ENCODE results near the gene RFPL3. TPM values are rescaled to one million over a fixed set of nuclear protein-coding genes. Genes with fewer than 3 reads are reported as not detected.

Gene RFPL3
- total RNA-seq, 1 experiment from 2014 or later, result not detected

DNA sequence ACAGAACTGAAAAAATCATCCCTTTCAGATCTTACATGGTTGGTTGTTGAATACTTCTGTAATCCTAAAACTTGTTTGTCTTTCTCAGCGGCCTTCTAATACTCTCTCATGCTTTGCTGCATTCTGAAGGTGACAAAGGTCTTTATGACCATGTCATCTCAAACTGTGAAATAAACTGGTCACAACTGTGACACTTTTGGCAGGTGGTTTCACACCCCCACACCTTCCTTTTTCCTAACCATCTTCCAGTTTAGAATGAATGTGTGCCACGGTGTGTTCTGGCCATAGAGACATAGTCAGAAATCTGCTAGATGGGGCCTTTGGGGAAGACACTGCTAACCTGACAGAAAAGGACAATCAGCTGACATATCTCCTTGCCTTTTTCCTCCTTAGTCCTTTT, 14.7 kb upstream of the RFPL3 start:
- H3K4me3 ChIP-seq (ENCODE audit: low read depth in 2 of 2, low read length in 2 of 2), result no peak overlapping the region
- H3K9me3 ChIP-seq (ENCODE audit: control insufficient read depth, insufficient read depth, low read depth, low read length), result no peaks in the 10 kb centered on the region
- no peaks in the 10 kb centered on the region for H3K36me3 ChIP-seq (ENCODE audit: control insufficient read depth, insufficient read depth, low read length)
- CTCF ChIA-PET, result no interaction called here
- intact Hi-C loops (cut with micrococcal nuclease; ENCODE audit: unreplicated experiment), result no loop called here
- DNase-seq (ENCODE audit: low read depth, low spot score) (no peak), ATAC-seq (no peak)
- H3K27me3 ChIP-seq (ENCODE audit: control insufficient read depth, insufficient read depth, low read length), result no peaks in the 10 kb centered on the region; the same call in 1 of the 2 replicates
- TF ChIP-seq SIN3A (IDR thresholded peaks at IDR 0.05; ENCODE audit: borderline replicate concordance, insufficient read depth, low read depth, low read length) (no peak), POLR2AphosphoS5 (IDR thresholded peaks at IDR 0.05; ENCODE audit: low read depth, low read length) (no peak), TCF7L2 (IDR thresholded peaks at IDR 0.05; ENCODE audit: low read depth, low read length) (no peak)
- TF ChIP-seq, protein P1, sequence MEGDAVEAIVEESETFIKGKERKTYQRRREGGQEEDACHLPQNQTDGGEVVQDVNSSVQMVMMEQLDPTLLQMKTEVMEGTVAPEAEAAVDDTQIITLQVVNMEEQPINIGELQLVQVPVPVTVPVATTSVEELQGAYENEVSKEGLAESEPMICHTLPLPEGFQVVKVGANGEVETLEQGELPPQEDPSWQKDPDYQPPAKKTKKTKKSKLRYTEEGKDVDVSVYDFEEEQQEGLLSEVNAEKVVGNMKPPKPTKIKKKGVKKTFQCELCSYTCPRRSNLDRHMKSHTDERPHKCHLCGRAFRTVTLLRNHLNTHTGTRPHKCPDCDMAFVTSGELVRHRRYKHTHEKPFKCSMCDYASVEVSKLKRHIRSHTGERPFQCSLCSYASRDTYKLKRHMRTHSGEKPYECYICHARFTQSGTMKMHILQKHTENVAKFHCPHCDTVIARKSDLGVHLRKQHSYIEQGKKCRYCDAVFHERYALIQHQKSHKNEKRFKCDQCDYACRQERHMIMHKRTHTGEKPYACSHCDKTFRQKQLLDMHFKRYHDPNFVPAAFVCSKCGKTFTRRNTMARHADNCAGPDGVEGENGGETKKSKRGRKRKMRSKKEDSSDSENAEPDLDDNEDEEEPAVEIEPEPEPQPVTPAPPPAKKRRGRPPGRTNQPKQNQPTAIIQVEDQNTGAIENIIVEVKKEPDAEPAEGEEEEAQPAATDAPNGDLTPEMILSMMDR (IDR thresholded peaks at IDR 0.05), result no peak
- TF ChIP-seq, protein P2, sequence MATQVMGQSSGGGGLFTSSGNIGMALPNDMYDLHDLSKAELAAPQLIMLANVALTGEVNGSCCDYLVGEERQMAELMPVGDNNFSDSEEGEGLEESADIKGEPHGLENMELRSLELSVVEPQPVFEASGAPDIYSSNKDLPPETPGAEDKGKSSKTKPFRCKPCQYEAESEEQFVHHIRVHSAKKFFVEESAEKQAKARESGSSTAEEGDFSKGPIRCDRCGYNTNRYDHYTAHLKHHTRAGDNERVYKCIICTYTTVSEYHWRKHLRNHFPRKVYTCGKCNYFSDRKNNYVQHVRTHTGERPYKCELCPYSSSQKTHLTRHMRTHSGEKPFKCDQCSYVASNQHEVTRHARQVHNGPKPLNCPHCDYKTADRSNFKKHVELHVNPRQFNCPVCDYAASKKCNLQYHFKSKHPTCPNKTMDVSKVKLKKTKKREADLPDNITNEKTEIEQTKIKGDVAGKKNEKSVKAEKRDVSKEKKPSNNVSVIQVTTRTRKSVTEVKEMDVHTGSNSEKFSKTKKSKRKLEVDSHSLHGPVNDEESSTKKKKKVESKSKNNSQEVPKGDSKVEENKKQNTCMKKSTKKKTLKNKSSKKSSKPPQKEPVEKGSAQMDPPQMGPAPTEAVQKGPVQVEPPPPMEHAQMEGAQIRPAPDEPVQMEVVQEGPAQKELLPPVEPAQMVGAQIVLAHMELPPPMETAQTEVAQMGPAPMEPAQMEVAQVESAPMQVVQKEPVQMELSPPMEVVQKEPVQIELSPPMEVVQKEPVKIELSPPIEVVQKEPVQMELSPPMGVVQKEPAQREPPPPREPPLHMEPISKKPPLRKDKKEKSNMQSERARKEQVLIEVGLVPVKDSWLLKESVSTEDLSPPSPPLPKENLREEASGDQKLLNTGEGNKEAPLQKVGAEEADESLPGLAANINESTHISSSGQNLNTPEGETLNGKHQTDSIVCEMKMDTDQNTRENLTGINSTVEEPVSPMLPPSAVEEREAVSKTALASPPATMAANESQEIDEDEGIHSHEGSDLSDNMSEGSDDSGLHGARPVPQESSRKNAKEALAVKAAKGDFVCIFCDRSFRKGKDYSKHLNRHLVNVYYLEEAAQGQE (IDR thresholded peaks at IDR 0.05; ENCODE audit: insufficient read depth in 1 of 2, low read depth in 2 of 2, low read length in 1 of 2), result no peak
- no peaks in the 10 kb centered on the region for H3K4me1 ChIP-seq (ENCODE audit: control insufficient read depth, insufficient read depth, low read length)
- POLR2A ChIA-PET, result no interaction called here
- no peak overlapping the region for H3K27ac ChIP-seq (ENCODE audit: low read length)
- in situ Hi-C loops (cut with HindIII; ENCODE audit: low pct_unique_long_range_greater_than_20kb, low sequenced_read_pairs), result no loop called here
- no TSS peak for BruUV-seq (replicated peaks)

DNA sequence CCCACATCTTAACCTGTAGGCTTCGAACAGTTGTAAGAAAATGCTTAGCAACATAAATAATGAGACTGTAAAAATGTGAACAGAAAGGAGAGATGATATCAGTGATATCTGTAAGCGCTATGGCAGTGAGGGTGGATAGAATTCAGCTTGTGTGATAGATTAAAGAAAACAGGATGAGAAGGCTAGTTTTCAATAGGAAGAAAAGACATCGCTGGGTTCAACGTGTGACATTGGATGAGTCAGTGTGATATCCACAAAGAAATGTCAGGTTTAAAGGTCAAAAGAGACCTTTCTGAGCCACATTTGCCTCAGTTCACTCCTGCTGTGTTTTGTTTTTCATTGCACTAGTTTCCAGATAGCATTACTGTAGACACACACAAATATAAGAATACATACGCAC, 13.7 kb upstream of the RFPL3 start:
- BruUV-seq (replicated peaks), result no TSS peak

More for the DNA sequence above, 13.7 kb upstream of the RFPL3 start:
- Histone ChIP-seq H3K27me3 (ENCODE audit: control insufficient read depth, insufficient read depth, low read length) (no peaks in the 10 kb centered on the region; the same call in 1 of the 2 replicates), H3K4me1 (ENCODE audit: control insufficient read depth, insufficient read depth, low read length) (no peaks in the 10 kb centered on the region), H3K4me3 (ENCODE audit: low read depth in 2 of 2, low read length in 2 of 2) (no peak overlapping the region), H3K36me3 (ENCODE audit: control insufficient read depth, insufficient read depth, low read length) (no peaks in the 10 kb centered on the region), H3K9me3 (ENCODE audit: control insufficient read depth, insufficient read depth, low read depth, low read length) (no peaks in the 10 kb centered on the region), H3K27ac (ENCODE audit: low read length) (no peak overlapping the region)
- intact Hi-C loops (cut with micrococcal nuclease; ENCODE audit: unreplicated experiment) (no loop called here), in situ Hi-C loops (cut with HindIII; ENCODE audit: low pct_unique_long_range_greater_than_20kb, low sequenced_read_pairs) (no loop called here)
- POLR2A ChIA-PET, result no interaction called here
- CTCF ChIA-PET, result no interaction called here
- TF ChIP-seq, protein P2 (IDR thresholded peaks at IDR 0.05; ENCODE audit: insufficient read depth in 1 of 2, low read depth in 2 of 2, low read length in 1 of 2), result no peak
- TF ChIP-seq TCF7L2 (IDR thresholded peaks at IDR 0.05; ENCODE audit: low read depth, low read length) (no peak), SIN3A (IDR thresholded peaks at IDR 0.05; ENCODE audit: borderline replicate concordance, insufficient read depth, low read depth, low read length) (no peak), POLR2AphosphoS5 (IDR thresholded peaks at IDR 0.05; ENCODE audit: low read depth, low read length) (no peak)
- TF ChIP-seq, protein P1 (IDR thresholded peaks at IDR 0.05), result no peak
- ATAC-seq, result no peak
- DNase-seq (ENCODE audit: low read depth, low spot score), result no peak
